K562 (cell line): ENCODE results near the gene TMEM53. TPM values are rescaled to one million over a fixed set of nuclear protein-coding genes. Genes with fewer than 3 reads are reported as not detected.

Experiments
- ATAC-seq: fragments of 200-7000 bp; cut with Tn5 transposase; 3 replicates; pipeline ENCODE4 v1.9.1; 2020; ENCODE audit warnings: moderate library complexity
- BruUV-seq: library from RNA; stranded (reverse); fragments of 400-500 nt; replicated peaks from 2 replicates; lab custom pipeline; 2021; lab: Mats Ljungman, UMichigan
- CTCF ChIA-PET: fragments of 300-600 bp; formaldehyde crosslinking; extraction: SDS; loops from one replicate; lab custom pipeline; 2021; ENCODE audit warnings: low intra/inter-chr PET ratio; lab: Yijun Ruan, JAX
- POLR2A ChIA-PET: fragments of 300-600, 350-650 bp; sonication (Branson Sonifier 250); formaldehyde crosslinking; extraction: SDS; loops from one replicate; lab custom pipeline; 2021; ENCODE audit warnings: antibody characterized with exemption, inconsistent platforms; lab: Yijun Ruan, JAX
- DNase-seq, 4 experiments: peaks; one replicate each; pipeline versions ENCODE4 v3.0.0 to v3.0.0-alpha.2; 2011 to 2018; ENCODE audit warnings: low spot score in 3 of 4, mixed read lengths in 3 of 4; ENCODE audit errors: extremely low read depth in 1 of 4
- FAIRE-seq: peaks from 2 replicates; lab custom pipeline; 2011; peaks lifted over from hg19 to GRCh38; lab: Jason Lieb, UNC
- H2AFZ ChIP-seq: 2 replicates; pipeline ENCODE4 v1.6.0; 2011; ENCODE audit warnings: low read depth, low read length, control low read depth, inconsistent platforms
- H3K27ac ChIP-seq: fragments of 200-600 bp; 3 replicates; pipeline ENCODE4 v1.8.0; 2011; ENCODE audit warnings: low read depth, mild to moderate bottlenecking, control low read depth, inconsistent platforms, low read length, moderate library complexity, mixed read lengths; ENCODE audit errors: extremely low read depth
- H3K27me3 ChIP-seq, 2 experiments: fragments of 300-600 bp in 1 of 2; 2 replicates in 1 of 2; 3 replicates in 1 of 2; pipeline versions ENCODE4 v1.6.0 to v1.8.0; 2011; ENCODE audit warnings: inconsistent platforms in 2 of 2, low read length in 2 of 2, mild to moderate bottlenecking in 1 of 2, mixed read lengths in 1 of 2, moderate library complexity in 1 of 2; ENCODE audit not compliant: control insufficient read depth in 2 of 2, insufficient read depth in 2 of 2
- H3K36me3 ChIP-seq: fragments of 300-600 bp; 3 replicates; pipeline ENCODE4 v1.8.0; 2011; ENCODE audit warnings: mild to moderate bottlenecking, low read length, inconsistent platforms; ENCODE audit not compliant: control insufficient read depth, insufficient read depth
- H3K4me1 ChIP-seq, 2 experiments: fragments of 200-600 bp in 1 of 2; replicated peaks in 1 of 2; 2 replicates in 1 of 2; 3 replicates in 1 of 2; pipeline versions ENCODE4 v1.5.1 to v1.8.0; 2011; ENCODE audit warnings: inconsistent platforms in 2 of 2, low read length in 2 of 2, mild to moderate bottlenecking in 1 of 2, mixed read lengths in 1 of 2, moderate library complexity in 1 of 2; ENCODE audit not compliant: control insufficient read depth in 2 of 2, insufficient read depth in 2 of 2
- H3K4me2 ChIP-seq: 2 replicates; pipeline ENCODE4 v1.6.1; 2011; ENCODE audit warnings: low read length, control low read depth, inconsistent platforms, mixed read lengths; ENCODE audit not compliant: insufficient read depth
- H3K4me3 ChIP-seq: fragments of 200-600 bp; sonication (generic), shearing (Covaris generic); 2 replicates; pipeline ENCODE4 v1.5.1; 2016; ENCODE audit warnings: control low read depth, inconsistent platforms
- H3K79me2 ChIP-seq: fragments of 200-600 bp; 3 replicates; pipeline ENCODE4 v1.8.0; 2011; ENCODE audit warnings: low read length, inconsistent platforms; ENCODE audit not compliant: control insufficient read depth, insufficient read depth
- H3K9ac ChIP-seq, 2 experiments: 2 replicates each; pipeline versions ENCODE4 v1.6.0 to v1.6.1; 2011; ENCODE audit warnings: low read depth in 2 of 2, low read length in 2 of 2, control low read depth in 1 of 2, inconsistent platforms in 1 of 2, mild to moderate bottlenecking in 1 of 2, mixed read lengths in 1 of 2; ENCODE audit not compliant: insufficient read depth in 1 of 2
- H3K9me1 ChIP-seq: one replicate; pipeline ENCODE4 v1.6.0; 2011; ENCODE audit warnings: inconsistent platforms, mild to moderate bottlenecking, low read length, moderate library complexity; ENCODE audit not compliant: control insufficient read depth, insufficient read depth
- H3K9me3 ChIP-seq: replicated peaks from 2 replicates; pipeline ENCODE4 v1.5.1; 2011; ENCODE audit warnings: low read depth, low read length, inconsistent platforms; ENCODE audit not compliant: control insufficient read depth, insufficient read depth
- H4K20me1 ChIP-seq: replicated peaks from 2 replicates; pipeline ENCODE4 v1.6.1; 2011; ENCODE audit warnings: low read length, inconsistent platforms, mixed read lengths; ENCODE audit not compliant: control insufficient read depth, insufficient read depth
- FOXA3 ChIP-seq, 2 experiments: fragments of 450-650 bp in 1 of 2; sonication (generic) in 1 of 2; formaldehyde crosslinking; IDR thresholded peaks in 1 of 2; conservative IDR thresholded peaks in 1 of 2; 2 replicates each; pipeline versions ENCODE4 v1.4.0 to v1.8.0; 2020 to 2022; ENCODE audit warnings: mild to moderate bottlenecking in 2 of 2, missing genetic modification reagents in 1 of 2
- HNRNPL ChIP-seq: fragments of 200-400 bp; formaldehyde crosslinking; IDR thresholded peaks from 2 replicates; pipeline ENCODE4 v1.6.1; 2017; ENCODE audit warnings: low read depth, mild to moderate bottlenecking, low read length
- PRMT5 ChIP-seq: sonication (generic); formaldehyde crosslinking; IDR thresholded peaks from 2 replicates; pipeline ENCODE4 v1.5.0; 2020; ENCODE audit warnings: missing genetic modification reagents
- RBBP5 ChIP-seq: fragments of 200-600 bp; sonication (generic); IDR thresholded peaks from 2 replicates; pipeline ENCODE4 v1.6.1; 2012; ENCODE audit warnings: borderline replicate concordance, mild to moderate bottlenecking, low read length, control low read depth, inconsistent platforms; ENCODE audit not compliant: insufficient read depth, poor library complexity, severe bottlenecking
- WGBS: fragments of 100-300 bp; shearing (Covaris generic); methylation state at CpG from one replicate; pipeline ENCODE4 v1.1.6; 2016; ENCODE audit warnings: low coverage, mixed read lengths; ENCODE audit not compliant: insufficient coverage; ENCODE audit errors: missing lambda C conversion rate; 5-methylcytosine and 5-hydroxymethylcytosine counted together
- in situ Hi-C: fragments of 300-500 bp; cut with MboI; formaldehyde crosslinking; loops from 4 replicates; pipeline ENCODE4 v1.15.0; 2018; ENCODE audit warnings: inconsistent platforms, mixed read lengths
- intact Hi-C: fragments of 100-400 bp; cut with micrococcal nuclease; formaldehyde crosslinking; loops from 2 replicates; pipeline ENCODE4 v1.14.2; 2022
- polyA plus RNA-seq, 8 experiments: library from polyadenylated mRNA; depleted of rRNA in 4 of 8; stranded (reverse) in 5 of 8; unstranded in 3 of 8; fragments of >200 nt; fragmentation: Nextera tagmentation in 2 of 8; fragmentation: Illumina TruSeq in 1 of 8; extraction: Ambion mirVana in 2 of 8; extraction: Trizol in 1 of 8; gene quantifications; 2 replicates each; pipeline versions ENCODE4 v1.2.1 to v1.2.3, GENCODE V29; 2011 to 2014; ENCODE audit warnings: inconsistent platforms in 1 of 8, missing spikeins in 1 of 8
- total RNA-seq, 7 experiments: library from RNA; depleted of rRNA in 6 of 7; stranded (reverse); fragments of >200 nt in 6 of 7; fragmentation: Illumina TruSeq in 2 of 7; extraction: Trizol in 2 of 7; gene quantifications; 2 replicates each; pipeline versions ENCODE4 v1.2.1 to v1.2.3, GENCODE V29; 2011 to 2021; ENCODE audit warnings: low replicate concordance in 1 of 7
- TF ChIP-seq, protein P1 (sequence below), 2 experiments: fragments of 450-650 bp; formaldehyde crosslinking in 1 of 2; IDR thresholded peaks; 2 replicates each; pipeline versions ENCODE4 v1.4.0 to v1.6.1; 2014 to 2020; ENCODE audit warnings: mild to moderate bottlenecking in 2 of 2, borderline replicate concordance in 1 of 2, low read depth in 1 of 2

The TMEM53 gene
- total and polyA plus RNA-seq, 9 of the 15 experiments (the other 6 are each of a cell fraction or from before 2014, with no cell fraction given) = 0.23 to 3.7 (median 2.0) TPM

DNA sequence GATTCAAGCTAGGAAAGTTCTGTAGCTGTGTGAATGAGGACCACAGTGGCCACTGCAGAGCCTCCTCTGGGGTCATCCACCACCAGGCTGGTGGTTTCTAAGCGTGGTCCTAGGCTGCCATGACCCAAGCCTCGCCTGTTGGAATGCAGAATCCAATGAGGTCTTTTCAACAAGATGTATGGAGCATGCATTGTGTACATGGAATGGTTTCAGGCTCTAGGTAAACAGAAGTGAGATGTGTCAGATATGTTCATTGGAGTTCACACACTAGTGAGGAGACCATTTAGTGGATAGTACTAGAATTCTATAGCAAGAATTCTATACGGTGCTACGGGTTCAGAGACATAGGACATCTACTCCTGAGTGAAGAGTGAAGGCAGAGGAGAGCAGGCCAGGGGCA, 46.0 kb upstream of the TMEM53 start:
- Histone ChIP-seq H3K79me2 (no peaks in the 10 kb centered on the region), H3K9ac (no peak overlapping the region; a peak in 1 of 4 replicates), H3K9me1 (no peaks in the 10 kb centered on the region), H3K4me2 (no peak overlapping the region), H3K36me3 (no peaks in the 10 kb centered on the region), H3K27ac (no peak overlapping the region), H3K4me3 (no peak overlapping the region), H3K4me1 (peaks cover 17 to 23% of the 10 kb centered on the region in 2 experiments), H3K9me3 (no peaks in the 10 kb centered on the region), H3K27me3 (peaks cover 8 to 15% of the 10 kb centered on the region in 2 experiments; a peak in 4 of 5 replicates), H2AFZ (no peak overlapping the region), H4K20me1 (0 out of 2 replicates have a peak, but pooled peaks cover 3% of the 10 kb centered on the region)
- DNase-seq (no peak), FAIRE-seq (no peak), ATAC-seq (no peak)
- ChIA-PET POLR2A (interaction anchor here (1.2 to 9.1 kb wide), 23 partner anchors 8 to 1500 kb away, joined by 3 to 328 read pairs (median 18); partner anchors contain the start of genes ARMH1, BTBD19, DYNLT4 and HECTD3), CTCF (no interaction called here)
- TF ChIP-seq HNRNPL = no peak
- TF ChIP-seq PRMT5 = no peak
- no peak for TF ChIP-seq RBBP5
- WGBS = 30% methylated on average over 4 of the region's 4 CpGs
- BruUV-seq = no TSS peak
- intact Hi-C loops = no loop called here
- in situ Hi-C loops = loop anchor here (10.0 kb wide), 1 partner anchor 585 kb away; no protein-coding TSS in a partner anchor

GRCh38 chr1:44719318-44719717, 45.0 kb upstream of the TMEM53 start:
- Histone ChIP-seq H3K4me3 (no peak overlapping the region), H3K36me3 (no peaks in the 10 kb centered on the region), H3K27me3 (peaks cover 8 to 15% of the 10 kb centered on the region in 2 experiments; a peak in 4 of 5 replicates), H3K4me2 (no peak overlapping the region), H4K20me1 (0 out of 2 replicates have a peak, but pooled peaks cover 3% of the 10 kb centered on the region), H3K9me3 (no peaks in the 10 kb centered on the region), H3K79me2 (no peaks in the 10 kb centered on the region), H3K27ac (no peak overlapping the region), H3K9ac (peak overlapping the region in 1 of 2 experiments; percentile 15; a peak in 1 of 4 replicates), H3K9me1 (no peaks in the 10 kb centered on the region), H2AFZ (no peak overlapping the region), H3K4me1 (peaks cover 13 to 20% of the 10 kb centered on the region in 2 experiments)
- intact Hi-C loops = no loop called here
- TF ChIP-seq, protein P1, sequence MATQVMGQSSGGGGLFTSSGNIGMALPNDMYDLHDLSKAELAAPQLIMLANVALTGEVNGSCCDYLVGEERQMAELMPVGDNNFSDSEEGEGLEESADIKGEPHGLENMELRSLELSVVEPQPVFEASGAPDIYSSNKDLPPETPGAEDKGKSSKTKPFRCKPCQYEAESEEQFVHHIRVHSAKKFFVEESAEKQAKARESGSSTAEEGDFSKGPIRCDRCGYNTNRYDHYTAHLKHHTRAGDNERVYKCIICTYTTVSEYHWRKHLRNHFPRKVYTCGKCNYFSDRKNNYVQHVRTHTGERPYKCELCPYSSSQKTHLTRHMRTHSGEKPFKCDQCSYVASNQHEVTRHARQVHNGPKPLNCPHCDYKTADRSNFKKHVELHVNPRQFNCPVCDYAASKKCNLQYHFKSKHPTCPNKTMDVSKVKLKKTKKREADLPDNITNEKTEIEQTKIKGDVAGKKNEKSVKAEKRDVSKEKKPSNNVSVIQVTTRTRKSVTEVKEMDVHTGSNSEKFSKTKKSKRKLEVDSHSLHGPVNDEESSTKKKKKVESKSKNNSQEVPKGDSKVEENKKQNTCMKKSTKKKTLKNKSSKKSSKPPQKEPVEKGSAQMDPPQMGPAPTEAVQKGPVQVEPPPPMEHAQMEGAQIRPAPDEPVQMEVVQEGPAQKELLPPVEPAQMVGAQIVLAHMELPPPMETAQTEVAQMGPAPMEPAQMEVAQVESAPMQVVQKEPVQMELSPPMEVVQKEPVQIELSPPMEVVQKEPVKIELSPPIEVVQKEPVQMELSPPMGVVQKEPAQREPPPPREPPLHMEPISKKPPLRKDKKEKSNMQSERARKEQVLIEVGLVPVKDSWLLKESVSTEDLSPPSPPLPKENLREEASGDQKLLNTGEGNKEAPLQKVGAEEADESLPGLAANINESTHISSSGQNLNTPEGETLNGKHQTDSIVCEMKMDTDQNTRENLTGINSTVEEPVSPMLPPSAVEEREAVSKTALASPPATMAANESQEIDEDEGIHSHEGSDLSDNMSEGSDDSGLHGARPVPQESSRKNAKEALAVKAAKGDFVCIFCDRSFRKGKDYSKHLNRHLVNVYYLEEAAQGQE (IDR thresholded peaks at IDR 0.05; ENCODE audit: borderline replicate concordance) = peak; percentile 34; the same call in 1 of the 2 replicates
- TF ChIP-seq, protein P1 (CRISPR knock-in tag; IDR thresholded peaks at IDR 0.05; ENCODE audit: low read depth) = no peak
- TF ChIP-seq FOXA3 (CRISPR knock-in tag; conservative IDR thresholded peaks at IDR 0.05 in 1 of 2, IDR thresholded peaks at IDR 0.05 in 1 of 2) = no peak
- DNase-seq = no peak
- no peak for ATAC-seq
- CTCF ChIA-PET = no interaction called here
- POLR2A ChIA-PET = interaction anchor here (0.6 to 9.1 kb wide), 8 partner anchors 11 to 967 kb away, joined by 3 to 328 read pairs (median 5); partner anchors contain the start of genes GPBP1L1, RNU5D-1 and RPS8
- in situ Hi-C loops = no loop called here
- no TSS peak for BruUV-seq
- WGBS = 33% methylated on average over 5 of the region's 5 CpGs
- FAIRE-seq = no peak
